H1 (cell line): ENCODE results near the gene EFEMP1. TPM values are rescaled to one million over a fixed set of nuclear protein-coding genes. Genes with fewer than 3 reads are reported as not detected.

Experiments
- CTCF ChIA-PET: fragments of 300-600 bp; sonication (Branson Sonifier 250); formaldehyde crosslinking; loops from one replicate; lab custom pipeline; 2021; ENCODE audit not compliant: partially characterized antibody; lab: Charles Lee
- POLR2A ChIA-PET: fragments of 300-600 bp; sonication (Branson Sonifier 250); formaldehyde crosslinking; loops from one replicate; lab custom pipeline; 2021; ENCODE audit warnings: inconsistent platforms; ENCODE audit not compliant: partially characterized antibody; lab: Charles Lee
- DNase-seq, 2 experiments: peaks; one replicate each; pipeline versions ENCODE4 v3.0.0 to v3.0.0-alpha.2; 2010 to 2022; ENCODE audit warnings: low spot score in 2 of 2, low read depth in 1 of 2, mixed read lengths in 1 of 2
- FAIRE-seq: peaks from 2 replicates; lab custom pipeline; 2011; peaks lifted over from hg19 to GRCh38; lab: Jason Lieb, UNC
- H2AFZ ChIP-seq: 2 replicates; pipeline ENCODE4 v1.8.1; 2012; ENCODE audit warnings: low read length, inconsistent platforms
- H2AK5ac ChIP-seq: 2 replicates; pipeline ENCODE4 v1.6.1; 2013; ENCODE audit warnings: low read depth, low read length
- H2BK120ac ChIP-seq: replicated peaks from 2 replicates; pipeline ENCODE3; 2013; ENCODE audit warnings: low read depth, low read length, inconsistent platforms
- H2BK12ac ChIP-seq: 2 replicates; pipeline ENCODE4 v1.6.1; 2013; ENCODE audit warnings: low read depth, low read length
- H2BK15ac ChIP-seq: 2 replicates; pipeline ENCODE4 v1.6.1; 2013; ENCODE audit warnings: low read length
- H2BK20ac ChIP-seq: 2 replicates; pipeline ENCODE4 v1.6.1; 2013; ENCODE audit warnings: low read length
- H2BK5ac ChIP-seq: 2 replicates; pipeline ENCODE4 v1.6.1; 2013; ENCODE audit warnings: low read depth, low read length
- H3K14ac ChIP-seq: 2 replicates; pipeline ENCODE4 v1.6.1; 2013; ENCODE audit warnings: inconsistent platforms; ENCODE audit not compliant: insufficient read length
- H3K18ac ChIP-seq: 2 replicates; pipeline ENCODE4 v1.6.1; 2013; ENCODE audit warnings: low read length; ENCODE audit errors: extremely low read depth
- H3K23ac ChIP-seq: 2 replicates; pipeline ENCODE4 v1.6.1; 2013; ENCODE audit warnings: inconsistent platforms; ENCODE audit not compliant: insufficient read length
- H3K23me2 ChIP-seq: 2 replicates; pipeline ENCODE4 v1.6.1; 2013; ENCODE audit warnings: low read depth, low read length
- H3K27ac ChIP-seq: 2 replicates; pipeline ENCODE4 v1.6.1; 2011; ENCODE audit warnings: low read depth, low read length, inconsistent platforms
- H3K27me3 ChIP-seq, 4 experiments: replicated peaks in 1 of 4; 1 replicate in 1 of 4; 2 replicates in 3 of 4; pipeline versions ENCODE4 v1.6.1 to v1.8.1; 2011 to 2013; ENCODE audit warnings: low read length in 3 of 4, mild to moderate bottlenecking in 3 of 4, inconsistent platforms in 2 of 4, mixed read lengths in 2 of 4, moderate library complexity in 1 of 4; ENCODE audit not compliant: control insufficient read depth in 3 of 4, insufficient read depth in 3 of 4; ENCODE audit errors: extremely low read depth in 1 of 4
- H3K36me3 ChIP-seq, 4 experiments: 2 replicates each; pipeline versions ENCODE4 v1.6.1 to v1.8.1; 2011 to 2013; ENCODE audit warnings: mild to moderate bottlenecking in 4 of 4, low read length in 3 of 4, moderate library complexity in 2 of 4, control low read depth in 1 of 4, inconsistent platforms in 1 of 4; ENCODE audit not compliant: insufficient read depth in 4 of 4, control insufficient read depth in 2 of 4
- H3K4ac ChIP-seq: replicated peaks from 2 replicates; pipeline ENCODE3; 2013; ENCODE audit warnings: low read length, low read depth, mixed read lengths, inconsistent platforms; ENCODE audit not compliant: insufficient read length
- H3K4me1 ChIP-seq, 4 experiments: replicated peaks in 1 of 4; 1 replicate in 1 of 4; 2 replicates in 3 of 4; pipeline versions ENCODE4 v1.6.1 to v1.8.1; 2011 to 2013; ENCODE audit warnings: low read length in 3 of 4, inconsistent platforms in 2 of 4, mixed read lengths in 1 of 4; ENCODE audit not compliant: insufficient read depth in 4 of 4, control insufficient read depth in 3 of 4
- H3K4me2 ChIP-seq, 2 experiments: 2 replicates each; pipeline versions ENCODE4 v1.6.1 to v1.8.1; 2011 to 2013; ENCODE audit warnings: low read depth in 2 of 2, low read length in 2 of 2, control low read depth in 1 of 2, inconsistent platforms in 1 of 2, mild to moderate bottlenecking in 1 of 2; ENCODE audit not compliant: insufficient read depth in 1 of 2
- H3K4me3 ChIP-seq, 4 experiments: fragments of 200-600, 300-600 bp in 1 of 4; sonication (generic), shearing (Covaris generic), sonication (Bioruptor Twin) in 1 of 4; 2 replicates each; pipeline versions ENCODE4 v1.5.1 to v1.8.1; 2011 to 2016; ENCODE audit warnings: low read length in 4 of 4, low read depth in 3 of 4, control low read depth in 2 of 4, inconsistent platforms in 2 of 4, mild to moderate bottlenecking in 2 of 4, mixed read lengths in 1 of 4, moderate library complexity in 1 of 4; ENCODE audit not compliant: insufficient read depth in 2 of 4; ENCODE audit errors: extremely low read depth in 1 of 4
- H3K56ac ChIP-seq: replicated peaks from 2 replicates; pipeline ENCODE3; 2013; ENCODE audit warnings: low read depth, mild to moderate bottlenecking, mixed read lengths, low read length, inconsistent platforms; ENCODE audit not compliant: insufficient read length
- H3K79me1 ChIP-seq: 2 replicates; pipeline ENCODE4 v1.6.1; 2013; ENCODE audit warnings: low read depth, low read length, control low read depth
- H3K79me2 ChIP-seq, 2 experiments: 2 replicates each; pipeline versions ENCODE4 v1.6.1 to v1.8.1; 2012 to 2013; ENCODE audit warnings: low read length in 2 of 2, mild to moderate bottlenecking in 2 of 2, inconsistent platforms in 1 of 2; ENCODE audit not compliant: insufficient read depth in 2 of 2, control insufficient read depth in 1 of 2
- H3K9ac ChIP-seq, 4 experiments: replicated peaks in 1 of 4; 1 replicate in 1 of 4; 2 replicates in 3 of 4; pipeline versions ENCODE4 v1.6.1 to v1.8.1; 2011 to 2013; ENCODE audit warnings: low read depth in 3 of 4, low read length in 3 of 4, control low read depth in 2 of 4, mild to moderate bottlenecking in 2 of 4, moderate library complexity in 2 of 4, inconsistent platforms in 1 of 4; ENCODE audit errors: extremely low read depth in 1 of 4
- H3K9me3 ChIP-seq, 2 experiments: 2 replicates each; pipeline versions ENCODE4 v1.6.1 to v1.8.1; 2012 to 2013; ENCODE audit warnings: mild to moderate bottlenecking in 2 of 2, moderate library complexity in 2 of 2, control low read depth in 1 of 2, inconsistent platforms in 1 of 2, low read depth in 1 of 2, low read length in 1 of 2, mixed read lengths in 1 of 2; ENCODE audit not compliant: insufficient read depth in 2 of 2
- H4K20me1 ChIP-seq, 2 experiments: replicated peaks in 1 of 2; 2 replicates each; pipeline versions ENCODE3 to v1.8.1; 2011 to 2013; ENCODE audit warnings: inconsistent platforms in 2 of 2, low read length in 2 of 2, mild to moderate bottlenecking in 1 of 2; ENCODE audit not compliant: insufficient read depth in 2 of 2, control insufficient read depth in 1 of 2
- H4K5ac ChIP-seq: 2 replicates; pipeline ENCODE4 v1.6.1; 2013; ENCODE audit warnings: low read length, low read depth, mixed read lengths, inconsistent platforms; ENCODE audit not compliant: insufficient read length
- H4K8ac ChIP-seq: 2 replicates; pipeline ENCODE4 v1.8.0; 2013; ENCODE audit warnings: mild to moderate bottlenecking, moderate library complexity, low read length, inconsistent platforms; ENCODE audit not compliant: insufficient read depth; ENCODE audit errors: extremely low read depth
- H4K91ac ChIP-seq: replicated peaks from 2 replicates; pipeline ENCODE3; 2013; ENCODE audit warnings: low read length, mixed read lengths, inconsistent platforms; ENCODE audit not compliant: insufficient read length
- BACH1 ChIP-seq: IDR thresholded peaks from 2 replicates; pipeline ENCODE4 v1.6.1; 2012; ENCODE audit warnings: low read length, improper control_type of control experiment
- CBX8 ChIP-seq: fragments of 300-800, 300-1000 bp; sonication (generic); IDR thresholded peaks from 2 replicates; pipeline ENCODE4 v1.7.1; 2016; ENCODE audit warnings: low read depth, low read length, borderline replicate concordance
- KDM4A ChIP-seq: IDR thresholded peaks from one replicate; pipeline ENCODE4 v1.7.1; 2012; ENCODE audit warnings: low read depth, mild to moderate bottlenecking, moderate library complexity, low read length, inconsistent platforms; ENCODE audit not compliant: severe bottlenecking
- SAP30 ChIP-seq: fragments of 300-600 bp; sonication (generic); IDR thresholded peaks from 2 replicates; pipeline ENCODE4 v1.7.1; 2012; ENCODE audit warnings: low read length, moderate library complexity, mild to moderate bottlenecking, inconsistent platforms; ENCODE audit not compliant: insufficient read depth, insufficient replicate concordance
- SP2 ChIP-seq: IDR thresholded peaks from 2 replicates; pipeline ENCODE4 v1.6.1; 2012; ENCODE audit warnings: mild to moderate bottlenecking, low read length, inconsistent platforms
- WGBS, 2 experiments: shearing (Covaris generic) in 1 of 2; methylation state at CpG; one replicate each; pipeline versions ENCODE4 v1.1.6 to v1.1.7; 2013 to 2015; ENCODE audit warnings: low lambda C conversion rate in 2 of 2, mixed read lengths in 2 of 2, inconsistent platforms in 1 of 2, low coverage in 1 of 2, missing lambda C conversion rate in 1 of 2; ENCODE audit not compliant: insufficient replicate concordance in 2 of 2, insufficient coverage in 1 of 2, insufficient read length in 1 of 2; ENCODE audit errors: extremely low coverage in 1 of 2, missing lambda C conversion rate in 1 of 2; 5-methylcytosine and 5-hydroxymethylcytosine counted together
- polyA plus RNA-seq, 7 experiments: library from polyadenylated mRNA; depleted of rRNA in 3 of 7; stranded (reverse) in 5 of 7; unstranded in 2 of 7; fragments of >200 nt in 5 of 7; fragments of 200-250 nt in 2 of 7; gene quantifications; 1 replicate in 5 of 7; 2 replicates in 1 of 7; 4 replicates in 1 of 7; pipeline versions ENCODE4 v1.2.1 to v1.2.3, GENCODE V29; 2011 to 2013; ENCODE audit warnings: missing spikeins in 2 of 7, mixed read lengths in 2 of 7
- total RNA-seq: library from RNA; stranded (reverse); fragmentation: NEBNext Ultra II Directional; extraction: Animal tissue kit (Norgen Biotek cat#: 25700); gene quantifications from 2 replicates; pipeline ENCODE4 v1.2.1, GENCODE V29; 2021

EFEMP1 gene
- total and polyA plus RNA-seq, 2 of the 8 experiments (the other 6 are each of a cell fraction or from before 2014, with no cell fraction given), result 15.5 to 19.7 TPM

- Histone ChIP-seq H3K23ac (no peak overlapping the region), H3K18ac (no peak overlapping the region), H2BK5ac (no peak overlapping the region), H4K5ac (no peak overlapping the region), H2BK20ac (no peak overlapping the region), H2AFZ (no peak overlapping the region), H3K4me1 (no peaks in the 10 kb centered on the region), H2AK5ac (no peak overlapping the region), H3K4me3 (no peak overlapping the region), H3K4ac (no peak overlapping the region), H3K23me2 (no peaks in the 10 kb centered on the region), H3K14ac (no peak overlapping the region), H2BK120ac (no peak overlapping the region), H4K8ac (no peak overlapping the region), H3K27me3 (no peaks in the 10 kb centered on the region), H3K9me3 (no peaks in the 10 kb centered on the region), H3K79me1 (no peaks in the 10 kb centered on the region), H3K4me2 (no peak overlapping the region), H3K56ac (peak overlapping the region; percentile 72), H4K91ac (no peak overlapping the region), H3K9ac (no peak overlapping the region), H2BK15ac (no peak overlapping the region), H2BK12ac (no peak overlapping the region), H4K20me1 (no peaks in the 10 kb centered on the region), H3K79me2 (no peaks in the 10 kb centered on the region), H3K27ac (no peak overlapping the region), H3K36me3 (no peaks in the 10 kb centered on the region)
- CTCF ChIA-PET, result interaction anchor here (0.5 to 1.4 kb wide), 3 partner anchors 24 to 165 kb away, joined by 3 to 4 read pairs (median 4); no protein-coding TSS in a partner anchor
- FAIRE-seq (no peak), DNase-seq (no peak)
- POLR2A ChIA-PET, result no interaction called here
- TF ChIP-seq BACH1 (no peak), CBX8 (no peak), SP2 (no peak), SAP30 (no peak), KDM4A (no peak)
- WGBS, 2 experiments, result 91% methylated on average over 4 of the region's 4 CpGs; no CpG with 5 or more reads in 1 of the 2 experiments
These were observed 48.0 kb downstream of the EFEMP1 start for GRCh38 chr2:55875434-55876135.
